B cell (primary cell): ENCODE results near the gene THBS2.

Experiments used
- EZH2 ChIP-seq: IDR thresholded peaks from 2 replicates; pipeline ENCODE4 v1.6.1; 2012; ENCODE audit warnings: borderline replicate concordance, low read depth, mild to moderate bottlenecking, moderate library complexity, low read length; ENCODE audit not compliant: insufficient read depth, poor library complexity, severe bottlenecking
- TF ChIP-seq, protein P1 (sequence below): fragments of 200-600 bp; IDR thresholded peaks from one replicate; pipeline ENCODE4 v1.8.0; 2022; ENCODE audit warnings: antibody characterized with exemption, mild to moderate bottlenecking

DNA sequence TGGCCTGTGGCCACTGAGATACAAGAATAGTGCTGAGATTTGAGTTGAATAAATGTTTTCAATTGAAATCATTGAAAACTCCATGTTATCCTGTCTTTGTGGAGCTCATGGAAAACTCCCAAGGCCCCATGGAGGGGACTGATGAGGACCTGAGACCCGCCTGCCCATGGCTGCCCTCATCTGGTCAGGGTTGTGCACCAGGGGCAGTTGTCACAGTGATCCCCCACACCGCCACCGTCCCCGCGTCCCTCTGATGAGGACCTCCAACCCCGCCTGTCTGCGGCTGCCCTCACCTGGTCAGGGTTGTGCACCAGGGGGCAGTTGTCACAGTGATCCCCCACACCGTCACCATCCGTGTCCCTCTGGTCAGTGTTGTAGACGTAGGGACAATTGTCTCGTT, 27.8 kb downstream of the THBS2 start:
- TF ChIP-seq, protein P1, sequence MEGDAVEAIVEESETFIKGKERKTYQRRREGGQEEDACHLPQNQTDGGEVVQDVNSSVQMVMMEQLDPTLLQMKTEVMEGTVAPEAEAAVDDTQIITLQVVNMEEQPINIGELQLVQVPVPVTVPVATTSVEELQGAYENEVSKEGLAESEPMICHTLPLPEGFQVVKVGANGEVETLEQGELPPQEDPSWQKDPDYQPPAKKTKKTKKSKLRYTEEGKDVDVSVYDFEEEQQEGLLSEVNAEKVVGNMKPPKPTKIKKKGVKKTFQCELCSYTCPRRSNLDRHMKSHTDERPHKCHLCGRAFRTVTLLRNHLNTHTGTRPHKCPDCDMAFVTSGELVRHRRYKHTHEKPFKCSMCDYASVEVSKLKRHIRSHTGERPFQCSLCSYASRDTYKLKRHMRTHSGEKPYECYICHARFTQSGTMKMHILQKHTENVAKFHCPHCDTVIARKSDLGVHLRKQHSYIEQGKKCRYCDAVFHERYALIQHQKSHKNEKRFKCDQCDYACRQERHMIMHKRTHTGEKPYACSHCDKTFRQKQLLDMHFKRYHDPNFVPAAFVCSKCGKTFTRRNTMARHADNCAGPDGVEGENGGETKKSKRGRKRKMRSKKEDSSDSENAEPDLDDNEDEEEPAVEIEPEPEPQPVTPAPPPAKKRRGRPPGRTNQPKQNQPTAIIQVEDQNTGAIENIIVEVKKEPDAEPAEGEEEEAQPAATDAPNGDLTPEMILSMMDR = no peak
- TF ChIP-seq EZH2 = no peak
